ENCODE measurements around the gene NCF4.

GRCh38 chr22:36900880-36901279 lies 40.1 kb downstream of the NCF4 start:
- TF ChIP-seq CTCF (IDR thresholded peaks at IDR 0.05) (no peak), POLR2A (IDR thresholded peaks at IDR 0.05) (no peak)
